ENCODE data around the gene PGAP6.
"Not testable (repeated sequence)": the region's sequence is repeated elsewhere in the genome, so short reads cannot be mapped to it uniquely, and the experiment has no call there.

Gene PGAP6

DNA sequence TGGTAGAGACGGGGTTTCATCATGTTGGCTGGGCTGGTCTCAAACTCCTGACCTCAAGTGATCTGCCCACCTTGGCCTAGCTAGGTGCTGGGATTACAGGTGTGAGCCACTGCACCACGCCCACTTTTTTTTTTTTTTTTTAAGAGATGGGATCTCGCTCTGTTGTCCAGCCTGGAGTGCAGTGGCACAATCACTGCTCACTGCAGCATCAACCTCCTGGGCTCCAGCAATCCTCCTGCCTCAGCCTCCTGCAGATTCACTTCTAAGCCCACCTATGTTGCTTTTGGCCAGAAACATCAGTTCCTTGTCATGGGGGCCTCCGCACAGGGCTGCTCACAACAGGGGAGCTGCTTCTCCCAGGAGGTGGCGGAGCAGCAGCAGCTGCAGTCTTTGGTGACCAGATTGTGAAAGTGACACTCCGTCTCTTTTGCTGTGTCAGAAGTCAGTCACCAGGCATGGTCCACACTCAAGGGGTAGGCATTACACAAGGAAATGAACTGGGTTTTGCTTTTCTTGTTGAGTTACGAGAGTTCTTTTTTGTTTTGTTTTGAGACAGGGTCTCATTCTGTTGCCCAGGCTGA, 10.8 kb upstream of the PGAP6 start:
- TF ChIP-seq, protein P1, sequence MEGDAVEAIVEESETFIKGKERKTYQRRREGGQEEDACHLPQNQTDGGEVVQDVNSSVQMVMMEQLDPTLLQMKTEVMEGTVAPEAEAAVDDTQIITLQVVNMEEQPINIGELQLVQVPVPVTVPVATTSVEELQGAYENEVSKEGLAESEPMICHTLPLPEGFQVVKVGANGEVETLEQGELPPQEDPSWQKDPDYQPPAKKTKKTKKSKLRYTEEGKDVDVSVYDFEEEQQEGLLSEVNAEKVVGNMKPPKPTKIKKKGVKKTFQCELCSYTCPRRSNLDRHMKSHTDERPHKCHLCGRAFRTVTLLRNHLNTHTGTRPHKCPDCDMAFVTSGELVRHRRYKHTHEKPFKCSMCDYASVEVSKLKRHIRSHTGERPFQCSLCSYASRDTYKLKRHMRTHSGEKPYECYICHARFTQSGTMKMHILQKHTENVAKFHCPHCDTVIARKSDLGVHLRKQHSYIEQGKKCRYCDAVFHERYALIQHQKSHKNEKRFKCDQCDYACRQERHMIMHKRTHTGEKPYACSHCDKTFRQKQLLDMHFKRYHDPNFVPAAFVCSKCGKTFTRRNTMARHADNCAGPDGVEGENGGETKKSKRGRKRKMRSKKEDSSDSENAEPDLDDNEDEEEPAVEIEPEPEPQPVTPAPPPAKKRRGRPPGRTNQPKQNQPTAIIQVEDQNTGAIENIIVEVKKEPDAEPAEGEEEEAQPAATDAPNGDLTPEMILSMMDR (IDR thresholded peaks at IDR 0.05; ENCODE audit: extremely low read depth, missing control alignments): no peak
- DNase-seq (ENCODE audit: low spot score): no peak

- peak; percentile 67 for DNase-seq (ENCODE audit: low spot score)
- TF ChIP-seq, protein P1 (IDR thresholded peaks at IDR 0.05; ENCODE audit: extremely low read depth, missing control alignments): peak; percentile 42
These were observed 10.1 kb upstream of the PGAP6 start for GRCh38 chr16:391885-392335.

- no peak for DNase-seq (ENCODE audit: low spot score)
- TF ChIP-seq, protein P1 (IDR thresholded peaks at IDR 0.05; ENCODE audit: extremely low read depth, missing control alignments): no peak
These were observed 7.6 kb upstream of the PGAP6 start for GRCh38 chr16:389352-389751.

GRCh38 chr16:387761-388666, 6.2 kb upstream of the PGAP6 start:
- DNase-seq (ENCODE audit: low spot score): not testable (repeated sequence)

DNA sequence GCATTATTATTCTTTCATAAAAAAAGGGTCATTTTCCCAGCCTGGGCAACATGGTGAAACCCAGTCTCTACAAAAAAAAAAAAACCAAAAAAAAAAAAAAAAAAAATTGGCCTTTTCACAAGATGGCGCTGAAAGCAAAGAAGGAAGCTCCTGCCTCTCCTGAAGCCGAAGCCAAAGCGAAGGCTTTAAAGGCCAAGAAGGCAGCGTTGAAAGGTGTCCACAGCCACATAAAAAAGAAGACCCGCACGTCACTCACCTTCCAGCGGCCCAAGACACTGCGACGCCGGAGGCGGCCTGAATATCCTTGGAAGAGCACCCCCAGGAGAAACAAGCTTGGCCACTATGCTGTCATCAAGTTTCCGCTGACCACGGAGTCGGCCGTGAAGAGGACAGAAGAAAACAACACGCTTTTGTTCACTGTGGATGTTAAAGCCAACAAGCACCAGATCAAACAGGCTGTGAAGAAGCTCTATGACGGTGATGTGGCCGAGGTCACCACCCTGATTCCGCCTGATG, 4.9 kb upstream of the PGAP6 start:
- TF ChIP-seq, protein P1 (IDR thresholded peaks at IDR 0.05; ENCODE audit: extremely low read depth, missing control alignments): no peak
- no peak for DNase-seq (ENCODE audit: low spot score)

GRCh38 chr16:383326-384051, 1.7 kb upstream of the PGAP6 start:
- TF ChIP-seq, protein P1 (IDR thresholded peaks at IDR 0.05; ENCODE audit: extremely low read depth, missing control alignments): no peak
- no peak for DNase-seq (ENCODE audit: low spot score)

DNA sequence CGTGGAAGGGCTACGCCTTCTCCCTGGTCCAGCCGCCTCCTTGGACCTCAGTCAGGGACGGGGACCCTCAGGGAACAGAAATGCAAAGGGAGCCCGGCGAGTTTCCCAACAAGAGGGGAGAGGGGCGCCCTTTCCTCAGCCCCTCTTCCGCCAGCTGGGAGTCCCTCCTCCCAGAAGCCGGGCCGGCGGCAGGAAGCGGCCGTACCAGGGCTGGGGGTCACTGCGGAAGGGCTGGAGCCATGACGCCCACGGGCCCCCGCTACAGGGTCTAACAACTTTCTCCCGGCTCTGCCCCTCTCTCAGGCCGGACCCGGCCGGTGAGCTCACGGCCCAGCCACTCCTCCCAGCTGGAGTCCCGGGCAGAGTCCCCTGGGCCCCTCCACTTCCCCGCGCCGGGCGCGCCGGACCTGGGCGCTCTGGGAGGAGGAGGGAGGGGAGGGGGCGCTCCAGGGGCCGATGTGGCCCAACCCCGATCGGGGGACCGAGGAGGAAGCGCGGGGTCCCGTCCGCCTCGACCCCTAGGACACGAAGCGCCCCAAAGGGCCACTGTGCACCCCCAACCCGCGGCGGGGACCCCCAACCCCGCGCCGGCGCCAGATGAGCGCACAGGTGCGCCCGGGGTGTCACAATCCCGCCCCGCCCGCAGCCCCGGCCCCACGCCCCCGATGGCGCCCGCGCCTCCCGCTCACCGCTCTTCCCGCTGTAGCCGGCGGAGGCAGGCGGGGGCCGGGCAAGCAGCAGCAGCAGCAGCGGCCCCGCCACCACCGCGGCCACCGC, 578 bp downstream of the PGAP6 start:
- peak; percentile 65 for DNase-seq (ENCODE audit: low spot score)
- TF ChIP-seq, protein P1 (IDR thresholded peaks at IDR 0.05; ENCODE audit: extremely low read depth, missing control alignments): no peak

Data from GM20000 (cell line).